ENCODE results near the gene BRSK2.

GRCh38 chr11:1455763-1456060 is 66.0 kb downstream of the BRSK2 start:
- TF ChIP-seq CTCF (IDR thresholded peaks at IDR 0.05; ENCODE audit: low read length) (no peak), EZH2 (optimal IDR thresholded peaks at IDR 0.05; ENCODE audit: low read depth, low read length) (no peak)
